PFSK-1 (cell line): ENCODE results near the gene FBXW4.

Experiments
- FOXP2 ChIP-seq: optimal IDR thresholded peaks from 2 replicates; pipeline ENCODE3; 2011; ENCODE audit warnings: borderline replicate concordance, control low read depth, inconsistent platforms; ENCODE audit not compliant: insufficient read depth; ENCODE audit errors: extremely low read length, extremely low read depth
- POLR2AphosphoS5 ChIP-seq: IDR thresholded peaks from 2 replicates; pipeline ENCODE4 v1.6.1; 2012; ENCODE audit warnings: low read depth, mild to moderate bottlenecking, control low read depth, low read length, moderate library complexity
- SIN3A ChIP-seq: IDR thresholded peaks from 2 replicates; pipeline ENCODE4 v1.6.1; 2012; ENCODE audit warnings: mild to moderate bottlenecking, low read length, moderate library complexity, borderline replicate concordance; ENCODE audit not compliant: insufficient read depth
- TAF1 ChIP-seq: IDR thresholded peaks from 2 replicates; pipeline ENCODE4 v1.6.1; 2012; ENCODE audit warnings: low read length, control low read depth, borderline replicate concordance; ENCODE audit not compliant: insufficient read depth
- TF ChIP-seq, protein P1 (sequence below), 2 experiments: IDR thresholded peaks; 2 replicates each; pipeline versions ENCODE4 v1.6.1 to v1.8.0; 2011 to 2012; ENCODE audit warnings: low read depth in 2 of 2, low read length in 2 of 2, control low read depth in 1 of 2, inconsistent platforms in 1 of 2, mild to moderate bottlenecking in 1 of 2, moderate library complexity in 1 of 2; ENCODE audit not compliant: insufficient read depth in 1 of 2

DNA sequence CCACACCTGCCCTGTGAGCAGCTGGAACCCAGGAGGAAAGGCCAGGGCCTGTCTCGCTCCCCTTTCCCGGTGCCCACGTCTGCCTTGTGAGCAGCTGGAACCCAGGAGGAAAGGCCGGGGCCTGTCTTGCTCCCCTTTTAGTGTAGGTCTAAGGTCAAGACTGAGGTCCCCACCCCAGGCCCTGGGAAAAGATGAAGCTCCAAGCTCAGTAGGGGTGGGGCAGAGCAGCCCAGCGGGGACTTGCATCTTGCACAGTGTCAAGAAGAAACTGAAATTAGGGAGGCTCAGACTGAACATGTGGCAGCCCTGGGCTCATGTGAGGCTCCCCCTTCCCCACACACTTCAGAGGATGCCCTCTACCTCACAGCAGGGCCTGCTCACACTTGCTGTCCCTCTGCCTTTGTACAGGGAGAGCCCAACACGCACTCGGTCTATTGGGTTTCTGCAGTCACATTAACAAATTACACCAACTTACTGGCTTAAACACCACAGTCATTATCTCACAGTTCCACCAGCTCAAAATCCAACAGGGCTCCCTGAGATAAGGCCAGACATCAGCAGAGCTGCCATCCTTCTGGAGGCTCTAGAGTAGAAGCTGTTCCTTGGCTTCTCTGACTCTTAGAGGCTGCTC lies 119.3 kb downstream of the FBXW4 start:
- TF ChIP-seq POLR2AphosphoS5 = no peak
- TF ChIP-seq TAF1 = no peak
- TF ChIP-seq, protein P1, sequence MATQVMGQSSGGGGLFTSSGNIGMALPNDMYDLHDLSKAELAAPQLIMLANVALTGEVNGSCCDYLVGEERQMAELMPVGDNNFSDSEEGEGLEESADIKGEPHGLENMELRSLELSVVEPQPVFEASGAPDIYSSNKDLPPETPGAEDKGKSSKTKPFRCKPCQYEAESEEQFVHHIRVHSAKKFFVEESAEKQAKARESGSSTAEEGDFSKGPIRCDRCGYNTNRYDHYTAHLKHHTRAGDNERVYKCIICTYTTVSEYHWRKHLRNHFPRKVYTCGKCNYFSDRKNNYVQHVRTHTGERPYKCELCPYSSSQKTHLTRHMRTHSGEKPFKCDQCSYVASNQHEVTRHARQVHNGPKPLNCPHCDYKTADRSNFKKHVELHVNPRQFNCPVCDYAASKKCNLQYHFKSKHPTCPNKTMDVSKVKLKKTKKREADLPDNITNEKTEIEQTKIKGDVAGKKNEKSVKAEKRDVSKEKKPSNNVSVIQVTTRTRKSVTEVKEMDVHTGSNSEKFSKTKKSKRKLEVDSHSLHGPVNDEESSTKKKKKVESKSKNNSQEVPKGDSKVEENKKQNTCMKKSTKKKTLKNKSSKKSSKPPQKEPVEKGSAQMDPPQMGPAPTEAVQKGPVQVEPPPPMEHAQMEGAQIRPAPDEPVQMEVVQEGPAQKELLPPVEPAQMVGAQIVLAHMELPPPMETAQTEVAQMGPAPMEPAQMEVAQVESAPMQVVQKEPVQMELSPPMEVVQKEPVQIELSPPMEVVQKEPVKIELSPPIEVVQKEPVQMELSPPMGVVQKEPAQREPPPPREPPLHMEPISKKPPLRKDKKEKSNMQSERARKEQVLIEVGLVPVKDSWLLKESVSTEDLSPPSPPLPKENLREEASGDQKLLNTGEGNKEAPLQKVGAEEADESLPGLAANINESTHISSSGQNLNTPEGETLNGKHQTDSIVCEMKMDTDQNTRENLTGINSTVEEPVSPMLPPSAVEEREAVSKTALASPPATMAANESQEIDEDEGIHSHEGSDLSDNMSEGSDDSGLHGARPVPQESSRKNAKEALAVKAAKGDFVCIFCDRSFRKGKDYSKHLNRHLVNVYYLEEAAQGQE (IDR thresholded peaks at IDR 0.05; ENCODE audit: insufficient read depth in 1 of 2, low read depth in 2 of 2, low read length in 2 of 2) = no peak
- TF ChIP-seq FOXP2 = no peak
- TF ChIP-seq SIN3A = no peak
